AG04450 (cell line): ENCODE data around the gene PACS2. TPM values are rescaled to one million over a fixed set of nuclear protein-coding genes. Genes with fewer than 3 reads are reported as not detected.
A peak's percentile ranks its signal among the peaks of the same experiment; 100 is the strongest.

ENCODE experiments used
- CTCF ChIA-PET: fragments of 300-600, 350-600 bp; formaldehyde crosslinking; extraction: SDS; loops from one replicate; lab custom pipeline; 2022; ENCODE audit warnings: antibody characterized with exemption, inconsistent platforms; lab: Charles Lee
- POLR2A ChIA-PET: fragments of 350-600 bp; formaldehyde crosslinking; extraction: SDS; loops from one replicate; lab custom pipeline; 2021; ENCODE audit warnings: antibody characterized with exemption, inconsistent platforms; lab: Yijun Ruan, JAX
- DNase-seq: peaks from one replicate; pipeline ENCODE4 v3.0.0-alpha.2; 2011; ENCODE audit warnings: low read depth, low spot score
- H3K27ac ChIP-seq: one replicate; pipeline ENCODE4 v1.5.1; 2012; ENCODE audit warnings: low read depth, low read length, control low read depth
- H3K27me3 ChIP-seq: one replicate; pipeline ENCODE4 v1.6.0; 2012; ENCODE audit warnings: low read length; ENCODE audit not compliant: control insufficient read depth, insufficient read depth
- H3K4me3 ChIP-seq: 2 replicates; pipeline ENCODE4 v1.5.1; 2011; ENCODE audit warnings: mild to moderate bottlenecking, low read depth, low read length, control low read depth
- H3K9me3 ChIP-seq: 2 replicates; pipeline ENCODE4 v1.5.1; 2012; ENCODE audit warnings: low read length; ENCODE audit not compliant: control insufficient read depth, insufficient read depth
- CTCF ChIP-seq: IDR thresholded peaks from 2 replicates; pipeline ENCODE4 v1.5.1; 2011; ENCODE audit warnings: low read depth, low read length, control low read depth, inconsistent platforms
- polyA plus RNA-seq: library from polyadenylated mRNA; depleted of rRNA; stranded (reverse); fragments of >200 nt; gene quantifications from 2 replicates; pipeline ENCODE4 v1.2.3, GENCODE V29; 2011

PACS2 gene
- polyA plus RNA-seq, 1 experiment = 13.0 TPM

GRCh38 chr14:105312973-105313372, 1.6 kb upstream of the PACS2 start:
- CTCF ChIA-PET = interaction anchor here (0.8 kb wide), 1 partner anchor 168 kb away, joined by 3 read pairs; no protein-coding TSS in a partner anchor
- Histone ChIP-seq H3K9me3 (no peaks in the 10 kb centered on the region), H3K27me3 (no peaks in the 10 kb centered on the region), H3K4me3 (no peak overlapping the region), H3K27ac (no peak overlapping the region)
- POLR2A ChIA-PET = interaction anchor here (3.3 kb wide), 1 partner anchor 12 kb away, joined by 23 read pairs; the partner anchor contains the start of gene BRF1
- no peak for TF ChIP-seq CTCF
- no peak for DNase-seq

- H3K27me3 ChIP-seq = no peaks in the 10 kb centered on the region
- POLR2A ChIA-PET = interaction anchor here (3.3 kb wide), 1 partner anchor 13 kb away, joined by 23 read pairs; the partner anchor contains the start of gene BRF1
- no peaks in the 10 kb centered on the region for H3K9me3 ChIP-seq
- CTCF ChIA-PET = interaction anchor here (0.6 to 0.9 kb wide), 3 partner anchors 57 to 167 kb away, joined by 3 to 7 read pairs (median 3); no protein-coding TSS in a partner anchor
- peak overlapping the region; percentile 67 for H3K4me3 ChIP-seq
- peak overlapping the region; percentile 21 for H3K27ac ChIP-seq
- TF ChIP-seq CTCF = no peak
- DNase-seq = no peak
These were observed 914 bp upstream of the PACS2 start for GRCh38 chr14:105313381-105314286.

- DNase-seq = no peak
- ChIA-PET CTCF (interaction anchor here (0.7 kb wide), 1 partner anchor 133 kb away, joined by 4 read pairs; no protein-coding TSS in a partner anchor), POLR2A (interaction anchor here (1.2 to 3.3 kb wide), 2 partner anchors 14 to 37 kb away, joined by 3 to 23 read pairs; partner anchors contain the start of gene BRF1)
- Histone ChIP-seq H3K9me3 (no peaks in the 10 kb centered on the region), H3K27ac (peak overlapping the region; percentile 11), H3K4me3 (peak overlapping the region; percentile 77), H3K27me3 (no peaks in the 10 kb centered on the region)
- no peak for TF ChIP-seq CTCF
These were observed 718 bp downstream of the PACS2 start for GRCh38 chr14:105315211-105315721.

- Histone ChIP-seq H3K4me3 (peak overlapping the region; percentile 77), H3K27me3 (no peaks in the 10 kb centered on the region), H3K9me3 (no peaks in the 10 kb centered on the region), H3K27ac (peak overlapping the region; percentile 11)
- CTCF ChIA-PET = interaction anchor here (0.7 kb wide), 1 partner anchor 132 kb away, joined by 4 read pairs; no protein-coding TSS in a partner anchor
- TF ChIP-seq CTCF = no peak
- POLR2A ChIA-PET = interaction anchor here (0.9 to 3.3 kb wide), 2 partner anchors 15 kb away, joined by 5 to 23 read pairs; partner anchors contain the start of gene BRF1
- no peak for DNase-seq
These were observed 1.5 kb downstream of the PACS2 start for GRCh38 chr14:105315941-105316576.
